GM12872 (cell line): Measurements from ENCODE around the gene NRXN3.

Experiments
- CTCF ChIP-seq: IDR thresholded peaks from 3 replicates; pipeline ENCODE4 v1.5.1; 2011; ENCODE audit warnings: low read depth, mild to moderate bottlenecking, low read length, moderate library complexity; ENCODE audit not compliant: insufficient read depth

Gene NRXN3

DNA sequence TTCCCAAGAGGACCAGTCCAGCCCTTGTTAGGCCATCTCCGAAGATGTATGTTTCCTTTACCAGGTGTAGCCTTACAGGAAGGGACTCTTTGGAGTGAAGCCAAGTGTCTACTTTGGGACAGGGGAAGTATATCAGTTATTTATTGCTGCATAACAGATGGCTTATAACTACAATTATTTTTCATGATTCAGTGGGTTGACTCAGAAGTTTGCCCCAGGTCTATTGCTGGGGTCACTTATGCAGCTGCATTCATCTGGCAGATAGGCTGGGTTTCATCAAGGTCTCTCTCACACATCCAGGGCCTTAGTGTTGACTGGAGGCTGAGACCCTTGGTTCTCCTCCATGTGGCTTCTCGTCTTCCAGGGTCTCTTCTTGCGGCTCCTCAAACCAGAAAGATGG lies 170.1 kb downstream of the NRXN3 start:
- no peak for TF ChIP-seq CTCF

DNA sequence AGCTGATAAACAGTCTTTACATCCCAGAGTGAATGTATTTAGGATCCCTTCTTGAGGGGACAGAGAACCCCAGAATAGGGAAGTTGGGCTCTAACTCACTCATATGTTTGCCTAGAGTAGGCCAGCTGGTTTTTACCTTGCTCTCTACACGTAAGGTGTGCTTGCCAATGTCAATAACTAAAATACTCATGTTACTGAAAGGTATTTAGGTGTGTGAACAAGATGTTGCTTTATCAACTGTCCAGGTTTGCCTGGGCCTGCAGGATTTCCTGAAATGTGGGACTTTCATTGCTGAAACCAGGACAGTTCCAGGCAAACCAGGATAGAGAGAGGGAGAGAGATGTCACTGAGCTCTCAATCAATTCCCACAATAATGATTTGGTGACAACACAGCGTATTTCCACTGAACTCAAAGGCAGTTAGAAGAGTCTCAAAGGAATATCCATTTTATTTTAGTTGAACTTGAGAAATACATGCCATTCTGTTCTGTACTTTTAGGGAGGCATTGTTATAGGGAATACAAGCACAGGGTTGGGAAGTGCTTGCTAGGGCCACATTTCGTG lies 171.7 kb downstream of the NRXN3 start:
- no peak for TF ChIP-seq CTCF

DNA sequence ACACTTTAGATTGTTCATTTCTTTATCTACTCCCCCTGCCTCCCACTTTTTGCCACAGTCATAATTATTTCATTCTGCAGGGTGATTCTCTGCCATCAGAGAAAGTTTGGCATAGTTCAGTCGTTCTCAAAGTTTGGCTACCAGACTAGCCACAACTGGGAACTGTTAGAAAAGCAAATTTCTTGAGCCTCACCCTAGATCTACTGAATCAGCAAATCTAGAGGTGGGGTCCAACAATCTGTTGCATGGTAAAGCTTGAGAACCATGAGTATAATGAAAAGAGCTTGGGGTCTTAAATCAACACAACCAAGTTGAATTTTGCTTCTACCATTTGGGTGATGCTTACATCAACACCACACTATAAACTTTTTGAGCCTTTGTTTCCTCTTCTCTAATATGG lies 172.7 kb downstream of the NRXN3 start:
- no peak for TF ChIP-seq CTCF

DNA sequence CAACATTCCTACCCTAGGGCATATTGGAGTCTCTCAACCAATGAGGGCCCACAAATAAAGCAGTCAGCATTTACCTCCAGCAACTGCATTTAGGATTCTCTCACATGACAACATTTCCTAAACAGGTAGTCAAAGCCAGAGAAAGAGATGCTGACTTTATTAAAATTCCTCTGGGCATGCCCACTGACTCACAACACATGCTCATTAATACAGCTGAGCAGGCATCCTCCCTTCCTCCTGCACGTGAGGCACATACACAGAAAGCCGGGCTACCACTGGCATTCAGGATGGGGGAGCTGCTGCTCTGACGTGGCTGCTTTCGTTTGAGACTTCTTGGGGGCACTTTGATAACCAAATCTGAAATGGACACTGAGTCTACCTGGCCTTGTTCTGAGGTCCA lies 174.1 kb downstream of the NRXN3 start:
- no peak for TF ChIP-seq CTCF

DNA sequence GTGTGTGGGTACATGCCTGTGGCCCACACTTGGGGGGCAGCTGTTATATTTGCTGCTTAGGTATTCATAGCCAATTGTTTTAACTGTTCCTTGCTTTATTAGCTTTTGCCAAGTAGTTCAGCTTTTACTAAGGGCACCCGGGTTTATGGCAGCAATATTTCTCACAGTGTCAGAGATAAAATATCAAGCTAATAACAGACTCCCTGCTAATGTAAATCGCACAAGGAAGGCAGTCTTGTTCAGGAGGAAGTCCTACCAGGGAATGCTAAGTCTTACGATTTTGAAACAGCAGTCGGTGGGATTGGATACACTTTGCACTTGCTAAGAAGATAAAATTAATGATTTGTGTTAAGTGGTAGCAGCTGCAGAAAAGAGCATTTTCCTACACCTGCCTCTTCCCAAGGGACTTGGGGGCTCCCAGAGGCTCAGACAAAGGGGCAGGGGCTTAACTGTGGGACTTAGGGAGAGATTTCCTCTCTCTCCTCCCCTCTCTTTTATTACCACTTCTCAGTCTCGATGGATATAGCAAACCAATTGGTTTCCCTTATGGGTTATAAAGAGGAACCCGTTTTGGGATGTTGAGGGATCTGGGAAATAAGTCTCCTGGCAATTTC lies 175.1 kb downstream of the NRXN3 start:
- no peak for TF ChIP-seq CTCF

DNA sequence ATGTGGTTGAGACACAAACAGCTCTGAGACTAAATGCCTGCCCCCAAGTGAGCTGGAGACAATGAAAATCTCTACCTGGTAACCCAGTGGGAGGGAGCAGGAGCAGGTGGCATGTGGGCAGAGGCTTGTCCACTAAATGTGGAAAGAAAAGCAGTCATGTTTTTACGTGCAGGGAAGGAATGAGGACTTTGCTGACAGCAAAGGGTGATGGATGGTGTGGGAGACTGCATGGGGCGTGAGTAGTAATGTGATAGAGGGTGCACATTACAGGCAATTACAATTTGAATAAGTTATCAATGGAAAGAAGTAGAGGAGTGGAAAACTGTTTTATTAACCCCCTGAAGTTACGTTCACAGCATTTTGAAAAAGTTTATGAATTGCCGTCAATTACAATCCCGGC lies 176.6 kb downstream of the NRXN3 start:
- no peak for TF ChIP-seq CTCF

- no peak for TF ChIP-seq CTCF
These were observed 184.9 kb downstream of the NRXN3 start for GRCh38 chr14:78355109-78355508.
